ENCODE results near the gene COMMD1.

DNA sequence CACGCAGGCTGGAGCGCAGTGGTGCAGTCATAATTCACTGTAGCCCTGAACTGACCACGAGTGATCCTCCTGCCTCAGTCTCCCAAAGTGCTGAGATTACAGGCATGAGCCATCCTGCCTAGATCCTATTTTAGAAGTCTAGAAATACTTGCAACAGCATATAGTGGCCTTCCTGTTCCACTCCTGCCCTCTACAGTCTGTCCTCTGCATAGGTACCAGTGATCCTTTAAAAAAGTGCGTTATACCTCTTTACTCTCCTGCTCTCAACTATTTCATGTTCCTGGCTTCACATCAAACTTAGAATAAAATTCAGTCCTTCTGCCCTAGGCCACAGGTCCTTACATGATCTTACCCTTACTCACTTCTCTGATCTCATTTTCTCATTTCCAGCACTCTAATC, 6.0 kb downstream of the COMMD1 start:
- TF ChIP-seq, protein P1, sequence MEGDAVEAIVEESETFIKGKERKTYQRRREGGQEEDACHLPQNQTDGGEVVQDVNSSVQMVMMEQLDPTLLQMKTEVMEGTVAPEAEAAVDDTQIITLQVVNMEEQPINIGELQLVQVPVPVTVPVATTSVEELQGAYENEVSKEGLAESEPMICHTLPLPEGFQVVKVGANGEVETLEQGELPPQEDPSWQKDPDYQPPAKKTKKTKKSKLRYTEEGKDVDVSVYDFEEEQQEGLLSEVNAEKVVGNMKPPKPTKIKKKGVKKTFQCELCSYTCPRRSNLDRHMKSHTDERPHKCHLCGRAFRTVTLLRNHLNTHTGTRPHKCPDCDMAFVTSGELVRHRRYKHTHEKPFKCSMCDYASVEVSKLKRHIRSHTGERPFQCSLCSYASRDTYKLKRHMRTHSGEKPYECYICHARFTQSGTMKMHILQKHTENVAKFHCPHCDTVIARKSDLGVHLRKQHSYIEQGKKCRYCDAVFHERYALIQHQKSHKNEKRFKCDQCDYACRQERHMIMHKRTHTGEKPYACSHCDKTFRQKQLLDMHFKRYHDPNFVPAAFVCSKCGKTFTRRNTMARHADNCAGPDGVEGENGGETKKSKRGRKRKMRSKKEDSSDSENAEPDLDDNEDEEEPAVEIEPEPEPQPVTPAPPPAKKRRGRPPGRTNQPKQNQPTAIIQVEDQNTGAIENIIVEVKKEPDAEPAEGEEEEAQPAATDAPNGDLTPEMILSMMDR (IDR thresholded peaks at IDR 0.05 in 8 of 11, conservative IDR thresholded peaks at IDR 0.05 in 3 of 11) = no peak
- TF ChIP-seq POLR2AphosphoS5 (IDR thresholded peaks at IDR 0.05) (no peak), POLR2A (IDR thresholded peaks at IDR 0.05) (no peak)
